NCI-H146 treated with DMSO at 0.1 percent for 48 hours (cell line): ENCODE data around the gene METTL5.
"Not testable (repeated sequence)": the region's sequence is repeated elsewhere in the genome, so short reads cannot be mapped to it uniquely, and the experiment has no call there.

Experiments
- DNase-seq: peaks from one replicate; lab custom pipeline; 2025; ENCODE audit not compliant: unreplicated experiment; lab: John Stamatoyannopoulos, UW

Gene METTL5

DNA sequence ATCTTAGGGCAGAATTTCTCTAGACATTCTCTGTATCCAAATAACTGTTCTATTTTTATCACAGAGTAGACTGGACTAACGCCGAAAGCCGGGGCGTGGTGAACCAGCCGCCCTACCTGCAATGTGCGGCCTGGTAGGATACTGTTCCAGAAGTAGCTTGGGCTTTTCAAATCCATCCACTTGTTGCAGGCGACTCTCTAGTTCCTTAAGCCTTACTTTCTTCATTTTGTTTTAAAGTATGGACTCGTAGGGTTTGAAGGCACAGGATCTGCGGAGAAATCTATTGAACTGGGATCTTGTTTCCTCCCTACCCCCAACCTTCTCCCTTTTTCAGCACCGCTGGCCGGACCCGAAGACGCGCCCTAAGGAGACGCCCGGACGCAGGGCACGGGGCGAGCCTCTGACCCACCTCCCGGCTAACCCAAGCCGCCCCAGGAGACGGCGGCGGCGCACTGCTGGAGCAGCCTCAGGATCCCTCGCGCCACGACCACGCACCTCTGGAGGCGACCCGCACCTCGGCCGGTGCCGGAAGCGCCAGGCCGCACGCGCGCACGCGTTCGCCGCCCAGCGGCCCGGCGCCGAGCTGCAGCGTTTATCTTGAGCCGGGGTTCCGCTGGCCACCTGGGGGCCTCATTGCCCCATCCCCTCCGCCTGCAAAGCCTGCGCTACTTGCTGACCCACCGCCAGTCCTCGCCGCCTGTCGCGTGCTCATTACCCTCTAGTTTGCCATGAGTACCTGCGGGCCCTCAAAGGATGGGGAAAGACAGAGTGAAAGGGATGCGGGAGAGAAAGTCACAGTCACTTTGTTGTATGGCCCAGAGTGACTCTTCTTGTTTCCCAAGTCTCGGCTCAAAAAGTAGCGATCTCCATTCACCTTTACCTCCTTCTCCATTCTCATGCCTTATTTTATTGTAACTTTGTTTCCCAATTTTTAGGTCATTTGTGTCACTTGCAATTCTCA lies at the start of gene METTL5:
Gene METTL5 (minus strand): TSS at position 533 of the 961 bp plus-strand sequence. CDS start 308 bp downstream, at position 225.
- DNase-seq: peak; percentile 59

DNA sequence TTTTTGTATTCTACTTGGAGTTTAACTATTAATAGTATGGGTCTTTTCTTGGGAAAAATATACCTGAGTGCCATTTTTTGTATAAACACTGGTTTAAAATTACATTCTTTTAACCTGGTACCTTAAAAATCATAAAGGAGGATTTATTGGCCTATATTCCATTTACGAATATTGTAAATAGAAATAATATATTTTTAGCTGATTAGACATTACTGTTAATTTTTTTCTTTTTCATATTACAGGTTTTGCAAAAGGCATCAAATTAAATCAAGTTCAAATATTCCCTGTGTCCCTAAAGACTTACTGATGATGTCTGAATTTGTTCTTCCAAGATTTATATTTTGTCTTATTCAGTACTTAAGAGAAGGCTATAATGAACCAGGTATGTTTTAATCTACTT lies 47.3 kb upstream of the METTL5 start:
- no peak for DNase-seq

DNA sequence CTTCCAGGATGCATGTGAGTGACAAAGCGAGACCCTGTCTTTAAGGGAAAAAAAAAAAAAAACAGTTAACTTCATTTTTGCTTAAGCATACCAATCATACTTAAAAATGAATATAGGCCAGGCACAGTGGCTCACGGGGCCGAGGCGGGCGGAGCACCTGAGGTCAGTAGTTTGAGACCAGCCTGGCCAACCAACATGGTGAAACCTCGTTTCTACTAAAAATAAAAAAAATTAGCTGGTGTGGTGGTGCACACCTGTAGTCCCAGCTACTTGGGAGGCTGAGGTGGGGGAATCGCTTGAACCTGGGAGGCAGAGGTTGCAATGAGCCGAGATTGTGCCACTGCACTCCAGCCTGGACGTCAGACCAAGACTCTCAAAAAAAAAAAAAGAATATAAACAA lies 46.7 kb upstream of the METTL5 start:
- not testable (repeated sequence) for DNase-seq

DNA sequence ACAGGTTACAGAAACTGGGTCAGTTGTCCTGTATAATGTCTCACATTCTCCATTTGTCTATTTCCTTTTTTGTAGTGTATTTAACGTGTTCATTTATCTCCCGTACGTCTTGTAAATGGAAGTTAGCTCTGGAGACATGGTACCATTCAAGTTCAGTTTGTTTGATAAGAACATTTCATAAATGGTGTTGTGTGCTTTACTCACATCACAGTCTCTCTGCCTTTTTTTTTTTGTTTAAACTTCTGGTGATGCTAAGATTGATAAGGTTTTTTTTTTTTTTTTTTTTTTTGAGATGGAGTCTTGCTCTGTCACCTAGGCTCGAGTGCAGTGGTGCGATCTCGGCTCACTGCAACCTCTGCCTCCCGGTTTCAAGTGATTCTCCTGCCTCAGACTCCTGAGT lies 44.2 kb upstream of the METTL5 start:
- no peak for DNase-seq

DNA sequence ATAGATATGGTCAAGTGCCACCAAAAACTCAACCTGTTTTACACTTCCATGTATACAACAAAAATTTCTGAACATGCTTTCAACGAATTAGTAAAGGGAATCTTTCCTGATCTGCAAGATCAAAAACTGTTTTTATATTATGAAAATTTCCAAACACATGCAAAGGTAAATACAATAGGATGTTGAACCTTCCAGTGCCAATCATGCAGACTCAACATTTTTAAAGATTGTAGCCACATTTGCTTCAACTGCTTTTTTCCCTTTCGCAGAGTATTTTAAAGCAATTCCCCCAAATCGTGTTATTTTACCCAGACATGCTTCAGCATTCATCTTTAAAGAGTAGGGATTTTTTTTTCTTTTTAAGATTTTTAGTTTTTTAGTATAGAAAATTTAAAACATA lies 42.9 kb upstream of the METTL5 start:
- no peak for DNase-seq

DNA sequence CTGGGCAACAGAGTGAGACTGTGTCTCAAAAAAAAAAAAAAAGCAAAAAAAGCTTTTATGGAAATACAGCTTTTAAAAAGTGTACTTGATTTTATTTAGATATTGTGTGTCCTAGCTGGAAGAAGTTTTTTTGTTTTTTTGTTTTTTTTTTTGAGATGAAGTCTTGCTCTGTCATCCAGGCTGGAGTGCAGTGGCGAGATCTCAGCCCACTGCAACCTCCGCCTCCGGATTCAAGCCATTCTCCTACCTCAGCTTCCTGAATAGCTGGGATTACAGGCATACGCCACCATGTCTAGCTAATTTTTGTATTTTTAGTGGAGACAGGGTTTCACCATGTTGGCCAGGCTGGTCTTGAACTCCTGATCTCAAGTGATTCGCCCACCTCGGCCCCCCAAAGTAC lies 41.5 kb upstream of the METTL5 start:
- DNase-seq: not testable (repeated sequence)

DNA sequence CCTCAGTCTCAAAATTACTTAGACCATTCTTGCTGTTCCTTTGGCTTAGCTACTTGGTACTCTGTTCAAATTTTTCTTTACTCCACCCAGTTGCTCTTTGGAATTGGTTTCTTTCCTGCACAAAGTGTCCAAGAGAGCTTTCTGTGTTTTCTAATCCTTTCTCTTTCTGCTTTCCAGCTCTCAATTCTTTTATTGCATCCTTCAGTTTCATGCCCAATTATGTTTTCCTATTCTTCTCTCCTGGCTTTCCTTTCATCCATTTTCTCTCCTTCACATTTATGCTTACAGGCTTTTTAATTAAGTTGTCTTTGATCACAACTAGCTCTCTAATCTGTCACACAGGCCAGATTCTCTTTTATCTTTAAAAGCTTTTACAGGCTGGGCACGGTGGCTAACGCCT lies 40.8 kb upstream of the METTL5 start:
- no peak for DNase-seq

DNA sequence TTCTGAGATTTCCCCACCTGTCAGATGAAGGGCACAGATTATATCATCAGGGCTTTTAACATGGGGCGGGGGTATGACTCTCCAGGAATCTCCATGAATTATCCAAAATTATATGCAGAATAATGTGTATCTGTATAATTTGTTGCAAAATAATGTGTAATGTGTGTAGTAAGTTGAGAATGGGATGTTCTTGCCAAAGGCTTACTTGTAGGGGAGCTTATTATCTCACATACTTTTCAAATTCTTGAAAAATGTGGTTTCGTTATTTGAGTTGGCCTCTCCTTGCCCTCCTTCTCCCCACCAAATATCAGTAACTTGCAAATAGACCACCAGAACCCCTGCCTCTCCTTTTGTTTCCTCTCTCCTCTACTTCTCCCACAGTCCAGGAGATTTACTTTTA lies 38.1 kb upstream of the METTL5 start:
- DNase-seq: no peak

DNA sequence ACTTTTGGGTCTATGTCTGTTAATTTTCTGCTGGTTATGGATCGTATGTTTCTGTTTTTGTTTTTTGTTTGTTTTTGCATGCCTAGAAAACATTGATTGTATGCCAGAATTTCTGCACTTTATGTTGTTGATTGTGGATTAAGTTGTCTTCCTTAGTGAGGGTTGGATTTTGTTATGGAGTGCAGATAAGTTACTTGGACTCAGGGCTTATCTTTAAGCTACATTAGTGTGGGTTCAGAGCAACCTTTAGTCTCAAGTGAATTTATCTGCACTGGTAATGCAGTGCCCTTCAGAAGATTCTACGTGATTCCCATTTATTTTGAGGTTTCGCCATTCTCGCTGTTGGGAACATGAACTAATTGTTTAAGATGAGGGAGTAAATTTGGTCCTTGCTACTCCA lies 35.4 kb upstream of the METTL5 start:
- DNase-seq: no peak

DNA sequence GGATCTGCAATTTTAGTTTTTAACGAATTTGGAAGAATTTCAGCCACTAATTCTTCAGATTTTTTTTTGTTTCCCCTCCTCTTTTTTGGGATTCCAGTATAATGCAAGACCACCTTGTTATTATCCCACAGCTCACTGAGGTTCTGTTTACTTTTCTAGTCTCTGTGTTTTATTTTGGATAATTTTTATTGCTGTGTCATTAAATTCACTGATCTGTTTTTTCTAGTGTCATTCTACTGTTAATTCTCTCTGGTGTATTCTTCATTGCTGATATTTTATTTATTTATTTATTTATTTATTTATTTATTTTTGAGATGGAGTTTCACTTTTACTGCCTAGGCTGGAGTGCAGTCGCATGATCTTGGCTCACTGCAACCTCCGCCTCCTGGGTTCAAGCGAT lies 34.7 kb upstream of the METTL5 start:
- DNase-seq: no peak

DNA sequence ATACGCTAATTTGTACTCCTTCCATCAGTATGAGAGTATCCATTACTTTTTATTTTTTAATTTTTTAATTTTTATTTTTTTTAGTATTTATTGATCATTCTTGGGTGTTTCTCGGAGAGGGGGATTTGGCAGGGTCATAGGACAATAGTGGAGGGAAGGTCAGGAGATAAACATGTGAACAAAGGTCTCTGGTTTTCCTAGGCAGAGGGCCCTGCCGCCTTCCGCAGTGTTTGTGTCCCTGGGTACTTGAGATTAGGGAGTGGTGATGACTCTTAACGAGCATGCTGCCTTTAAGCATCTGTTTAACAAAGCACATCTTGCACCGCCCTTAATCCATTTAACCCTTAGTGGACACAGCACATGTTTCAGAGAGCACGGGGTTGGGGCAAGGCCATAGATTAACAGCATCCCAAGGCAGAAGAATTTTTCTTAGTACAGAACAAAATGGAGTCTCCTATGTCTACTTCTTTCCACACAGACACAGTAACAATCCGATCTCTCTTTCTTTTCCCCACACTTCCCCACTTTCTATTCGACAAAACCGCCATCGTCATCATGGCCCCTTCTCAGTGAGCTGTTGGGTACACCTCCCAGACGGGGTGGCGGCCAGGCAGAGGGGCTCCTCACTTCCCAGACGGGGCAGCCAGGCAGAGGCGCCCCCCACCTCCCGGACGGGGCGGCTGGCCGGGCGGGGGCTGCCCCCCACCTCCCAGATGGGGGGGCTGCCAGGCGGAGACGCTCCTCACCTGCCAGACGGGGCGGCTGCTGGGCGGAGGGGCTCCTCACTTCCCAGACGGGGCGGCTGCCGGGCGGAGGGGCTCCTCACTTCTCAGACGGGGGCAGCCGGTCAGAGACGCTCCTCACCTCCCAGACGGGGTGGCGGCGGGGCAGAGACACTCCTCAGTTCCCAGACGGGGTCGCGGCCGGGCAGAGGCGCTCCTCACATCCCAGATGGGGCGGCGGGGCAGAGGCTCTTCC lies 30.9 kb upstream of the METTL5 start:
- not testable (repeated sequence) for DNase-seq

DNA sequence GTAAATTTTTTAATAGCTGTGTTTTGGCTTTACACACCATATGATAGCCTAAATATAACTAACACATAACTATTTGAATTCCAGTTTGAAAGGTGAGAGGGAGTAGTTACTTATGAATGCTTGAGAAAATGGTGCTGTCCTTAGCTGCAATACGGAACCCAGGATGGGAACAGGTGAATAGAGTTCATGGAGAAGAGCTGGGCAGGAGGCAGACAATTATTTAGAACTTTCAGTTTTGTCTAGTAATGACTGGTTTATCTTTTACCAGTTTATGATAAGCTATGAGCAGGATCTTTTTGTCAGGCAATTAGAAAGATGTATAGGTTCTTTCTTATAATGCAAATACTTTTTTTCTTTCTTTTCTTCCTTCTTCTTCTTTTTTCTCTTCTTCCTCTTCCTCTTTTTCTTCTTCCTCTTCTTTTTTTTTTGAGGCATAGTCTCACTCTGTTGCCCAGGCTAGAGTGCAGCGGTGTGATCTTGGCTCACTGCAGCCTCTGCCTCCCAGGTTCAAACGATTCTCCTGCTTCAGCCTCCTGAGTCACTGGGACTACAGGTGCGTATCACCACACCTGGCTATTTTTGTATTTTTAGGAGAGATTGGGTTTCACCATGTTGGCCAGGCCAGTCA lies 28.4 kb upstream of the METTL5 start:
- no peak for DNase-seq

DNA sequence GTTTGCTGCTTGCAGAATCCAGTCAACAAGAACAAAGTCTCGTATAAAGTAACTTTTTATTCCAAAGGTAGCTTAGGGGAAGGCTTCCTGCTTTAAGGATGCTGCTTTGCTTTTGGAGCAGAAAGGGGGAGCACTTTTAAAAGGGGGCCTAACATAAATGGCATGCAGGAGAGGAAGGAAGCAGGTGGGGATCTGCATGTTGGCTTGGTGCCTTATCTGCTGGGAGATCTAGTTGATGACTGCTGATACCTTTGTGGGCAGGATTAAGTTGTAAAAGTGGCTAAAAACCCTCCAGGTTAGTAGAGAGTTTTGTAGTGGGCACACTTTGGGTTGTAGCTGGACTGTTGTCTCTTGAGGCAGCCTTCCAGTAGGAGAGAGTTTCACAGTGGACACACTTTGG lies 25.0 kb upstream of the METTL5 start:
- no peak for DNase-seq

DNA sequence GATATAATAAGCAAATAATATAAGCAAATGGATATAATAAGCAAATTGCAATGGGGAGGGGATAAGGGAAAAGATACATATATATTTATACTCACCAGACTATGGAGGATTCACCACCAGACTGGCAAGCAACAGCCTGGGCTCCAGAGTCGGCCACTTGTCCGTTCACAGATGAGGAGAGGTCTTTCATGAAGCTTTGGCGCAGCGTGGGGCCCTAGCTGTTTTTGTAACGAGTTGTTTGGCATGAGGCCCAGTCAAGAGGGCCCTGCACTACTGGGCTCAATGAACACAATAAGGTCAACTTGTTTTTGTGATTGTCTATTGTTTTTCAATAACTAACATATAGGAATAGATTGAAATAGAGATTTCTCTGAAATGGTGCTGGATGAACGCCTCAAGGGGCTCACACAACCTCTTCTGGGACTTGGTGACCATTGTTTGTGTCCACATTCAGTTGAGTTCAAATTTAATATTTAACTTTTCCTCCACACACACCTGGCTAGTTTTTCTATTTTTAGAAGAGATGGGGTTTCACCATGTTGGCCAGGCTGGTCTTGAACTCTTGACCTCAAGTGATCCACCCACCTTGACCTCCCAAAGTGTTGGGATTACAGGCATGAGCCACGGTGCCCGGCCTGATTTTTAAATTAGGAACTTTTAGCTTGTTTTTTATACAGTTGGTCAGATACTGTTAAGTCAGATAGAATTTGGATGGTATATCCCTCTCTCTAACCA lies 24.4 kb upstream of the METTL5 start:
- DNase-seq: not testable (repeated sequence)

DNA sequence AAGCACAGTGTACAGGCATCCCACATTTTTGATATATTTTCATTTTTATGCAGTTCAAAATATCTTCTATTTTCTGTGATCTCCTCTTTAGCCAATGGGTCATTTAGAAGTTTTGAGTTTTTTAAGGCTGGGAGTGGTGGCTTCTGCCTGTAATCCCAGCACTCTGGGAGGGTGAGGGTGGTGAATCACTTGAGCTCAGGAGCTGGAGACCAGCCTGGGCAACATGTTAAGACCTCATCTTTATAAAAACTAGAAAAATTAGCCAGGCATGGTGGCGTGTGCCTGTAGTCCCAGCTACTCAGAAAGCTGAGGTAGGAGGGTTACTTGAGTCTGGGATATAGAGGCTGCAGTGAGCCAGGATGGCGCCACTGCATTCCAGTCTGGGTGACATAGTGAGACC lies 20.3 kb upstream of the METTL5 start:
- no peak for DNase-seq

DNA sequence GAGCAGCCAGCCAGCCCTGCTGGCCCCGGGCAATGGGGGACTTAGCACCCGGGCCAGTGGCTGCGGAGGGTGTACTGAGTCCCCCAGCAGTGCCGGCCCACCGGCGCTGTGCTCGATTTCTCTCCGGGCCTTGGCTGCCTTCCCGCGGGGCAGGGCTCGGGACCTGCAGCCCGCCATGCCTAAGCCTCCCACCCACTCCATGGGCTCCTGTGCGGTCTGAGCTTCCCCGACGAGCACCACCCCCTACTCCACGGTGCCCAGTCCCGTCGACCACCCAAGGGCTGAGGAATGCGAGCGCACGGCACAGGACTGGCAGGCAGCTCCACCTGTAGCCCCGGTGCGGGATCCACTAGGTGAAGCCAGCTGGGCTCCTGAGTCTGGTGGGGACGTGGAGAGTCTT lies 16.9 kb upstream of the METTL5 start:
- DNase-seq: not testable (repeated sequence)

DNA sequence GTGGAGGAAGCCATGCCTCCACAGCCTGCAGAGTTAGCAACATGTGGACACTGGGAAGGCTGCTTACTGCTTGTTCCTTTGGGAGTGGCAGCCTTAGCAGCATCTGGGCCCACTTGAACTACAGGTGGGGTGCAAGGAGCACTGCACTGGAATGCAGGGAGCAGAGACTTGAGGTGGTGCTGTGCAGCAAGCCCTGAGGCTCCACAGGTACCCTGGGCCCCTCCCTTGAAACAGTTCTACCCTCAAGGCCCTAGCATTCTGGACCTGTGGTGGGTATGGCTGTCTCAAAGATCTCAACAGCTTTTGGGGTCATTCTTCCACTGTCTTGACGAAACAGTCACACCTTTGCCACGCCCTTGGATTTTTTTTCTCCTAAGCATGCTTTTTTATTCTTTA lies 16.0 kb upstream of the METTL5 start:
- DNase-seq: no peak

DNA sequence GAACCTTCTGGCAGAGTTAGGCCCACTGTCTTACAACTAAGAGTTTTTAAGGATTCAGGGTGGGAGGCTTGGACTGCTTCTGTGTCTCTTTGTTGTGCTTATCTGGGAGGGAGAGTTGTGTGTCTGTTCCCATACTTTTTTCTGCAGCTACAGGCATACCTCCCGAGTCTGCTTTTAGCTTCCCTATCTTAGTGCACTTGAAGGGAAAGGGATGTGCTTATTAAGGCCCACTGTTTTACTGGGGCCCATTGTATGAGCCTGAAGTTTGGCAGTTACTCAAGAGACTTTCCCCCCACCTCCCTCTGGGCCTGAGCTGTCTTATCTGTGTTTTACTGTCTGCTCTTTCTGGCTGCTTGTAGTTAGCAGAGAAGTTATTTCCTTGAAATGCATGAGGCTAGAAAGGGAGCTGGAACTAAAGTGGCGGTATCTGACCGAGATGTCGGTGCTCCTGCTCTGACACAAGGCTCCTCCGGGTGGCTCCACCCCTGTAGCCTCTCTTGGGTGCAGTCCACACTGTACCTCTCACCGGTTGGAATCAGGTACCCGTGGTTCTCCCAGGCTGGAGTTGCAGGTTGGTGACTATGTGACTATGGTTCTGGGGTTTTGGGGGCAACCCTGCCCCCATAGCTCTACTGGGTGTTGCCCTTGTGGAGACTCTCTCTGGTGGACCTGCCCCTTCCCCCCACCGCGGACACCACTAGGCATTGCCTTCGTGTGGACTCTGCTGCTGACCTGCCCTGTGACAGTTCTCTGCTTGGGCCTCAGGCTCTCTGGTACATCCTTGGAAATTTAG lies 15.4 kb upstream of the METTL5 start:
- no peak for DNase-seq

DNA sequence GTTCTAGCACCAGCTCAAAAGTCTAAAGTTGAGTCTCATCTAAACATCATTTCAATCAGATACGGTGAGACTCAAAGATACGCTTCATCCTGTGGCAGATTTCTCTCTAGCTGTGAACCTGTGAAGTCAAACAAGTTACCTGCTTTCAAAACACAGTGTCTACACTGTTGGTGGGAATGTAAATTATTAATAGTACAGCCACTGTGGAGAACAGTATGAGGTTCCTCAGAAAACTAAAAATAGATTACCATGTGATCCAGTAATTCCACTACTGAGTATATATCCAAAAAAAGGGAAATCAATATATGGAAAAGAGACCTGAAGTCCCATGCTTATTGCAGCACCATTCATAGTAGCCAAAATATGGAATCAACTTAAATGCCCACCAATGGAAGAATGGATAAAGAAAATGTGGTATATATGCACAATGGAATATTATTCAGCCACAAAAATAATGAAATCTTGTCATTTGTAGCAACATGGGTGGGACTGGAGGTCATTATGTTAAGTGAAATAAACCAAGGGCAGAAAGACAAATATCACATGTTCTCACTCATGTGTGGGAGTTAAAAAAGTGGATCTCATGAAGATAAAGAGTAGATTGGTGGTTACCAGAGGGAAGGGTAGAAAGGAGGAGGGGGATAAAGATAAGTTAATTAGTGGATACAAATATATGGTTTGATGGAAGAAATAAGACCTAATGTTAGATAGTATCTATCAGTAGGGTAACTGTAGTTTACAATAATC lies 14.2 kb upstream of the METTL5 start:
- no peak for DNase-seq
